NCI-H2171 (cell line): ENCODE results near the gene KCNMA1.

ENCODE experiments used
- DNase-seq: peaks from one replicate; lab custom pipeline; 2025; lab: John Stamatoyannopoulos, UW

The KCNMA1 gene

DNA sequence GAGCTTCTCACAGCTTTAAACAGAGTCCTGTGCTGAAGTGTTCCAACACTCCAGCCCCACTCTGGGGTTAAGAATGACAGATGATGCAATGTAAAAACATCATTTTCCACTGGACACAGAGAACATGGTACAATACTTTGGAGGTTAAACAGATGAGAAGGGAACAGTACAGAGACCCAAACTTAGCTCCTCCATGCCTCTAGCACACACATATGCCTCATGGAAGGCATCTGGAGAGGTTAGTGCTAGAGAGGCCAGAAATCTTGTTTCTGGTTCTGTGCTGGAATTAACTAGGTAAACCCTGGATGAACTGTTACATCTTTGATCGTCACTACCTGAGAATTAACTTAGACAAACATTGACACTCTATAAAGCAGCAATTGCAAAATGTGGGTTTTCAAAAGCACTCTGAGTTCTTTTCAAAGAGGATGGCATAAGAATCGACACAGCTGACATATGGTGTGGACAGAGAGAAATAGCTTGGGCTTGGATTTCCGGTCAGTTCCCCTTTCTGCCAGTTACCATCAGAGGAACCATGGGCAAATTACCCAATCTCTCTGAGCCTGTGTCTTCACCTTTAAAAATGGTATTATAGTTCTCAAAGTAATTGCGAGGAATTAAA lies 81.9 kb downstream of the KCNMA1 start:
- DNase-seq = no peak

DNA sequence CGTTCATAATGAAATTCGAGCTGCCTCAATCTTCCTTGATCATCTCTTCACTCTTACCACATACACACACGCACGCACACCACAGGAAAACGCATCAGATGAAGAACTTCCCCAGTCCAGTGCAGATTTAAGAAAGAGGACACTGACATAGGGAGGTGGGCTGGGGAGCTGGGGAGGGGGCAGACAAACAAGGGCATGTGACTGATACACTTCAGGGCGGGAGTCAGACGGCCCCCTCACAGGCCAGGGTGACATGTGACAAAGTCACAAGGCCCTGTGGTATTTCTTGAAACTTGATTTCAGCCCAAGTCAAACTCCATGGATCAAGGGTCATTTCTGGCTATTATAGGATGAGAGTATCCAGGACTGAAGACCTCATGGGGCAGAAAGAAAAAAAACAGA lies 82.6 kb downstream of the KCNMA1 start:
- DNase-seq = no peak

- no peak for DNase-seq
Measured at GRCh38 chr10:77553966-77554365, 83.6 kb downstream of the KCNMA1 start.

DNA sequence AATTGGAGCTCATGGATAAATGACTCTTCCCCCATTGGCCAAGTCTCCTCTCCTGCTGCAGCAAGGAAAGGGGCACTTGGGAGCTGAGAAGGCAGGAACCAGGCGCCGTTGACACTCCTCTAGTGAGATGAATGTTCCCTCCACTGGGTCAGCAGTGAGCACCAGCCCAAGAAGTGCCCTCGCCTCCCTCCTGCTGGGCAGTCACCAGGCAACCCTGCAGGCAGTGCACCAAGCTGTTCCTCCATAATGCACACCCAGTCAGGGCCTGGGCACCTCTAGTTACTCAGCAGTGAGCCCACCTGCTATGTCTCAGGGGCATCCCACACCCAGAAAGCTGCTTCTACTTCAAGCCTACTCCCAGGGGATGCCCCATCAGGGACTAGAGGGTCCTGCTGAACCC lies 84.3 kb downstream of the KCNMA1 start:
- DNase-seq = no peak

GRCh38 chr10:77552252-77552651 lies 85.4 kb downstream of the KCNMA1 start:
- DNase-seq = no peak

GRCh38 chr10:77550378-77550777 lies 87.2 kb downstream of the KCNMA1 start:
- DNase-seq = peak; percentile 73

DNA sequence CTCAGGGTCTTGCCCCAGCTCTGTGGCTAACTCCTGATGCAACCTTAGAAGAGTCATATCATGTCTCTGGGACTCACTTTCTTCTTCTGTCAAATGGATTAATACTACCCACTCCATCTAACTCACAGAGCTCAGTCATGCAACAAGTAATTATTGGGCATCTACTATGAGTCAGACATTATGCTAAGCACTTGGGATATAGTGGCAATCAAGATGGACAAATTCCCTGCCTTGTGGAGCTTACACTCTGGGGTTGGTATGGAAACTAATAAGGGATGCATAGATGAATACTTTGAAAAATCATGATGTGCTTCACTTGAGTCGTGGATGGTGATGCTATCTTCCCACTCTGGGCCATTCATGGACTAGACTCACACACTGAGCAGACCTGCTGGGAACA lies 88.9 kb downstream of the KCNMA1 start:
- DNase-seq = no peak

DNA sequence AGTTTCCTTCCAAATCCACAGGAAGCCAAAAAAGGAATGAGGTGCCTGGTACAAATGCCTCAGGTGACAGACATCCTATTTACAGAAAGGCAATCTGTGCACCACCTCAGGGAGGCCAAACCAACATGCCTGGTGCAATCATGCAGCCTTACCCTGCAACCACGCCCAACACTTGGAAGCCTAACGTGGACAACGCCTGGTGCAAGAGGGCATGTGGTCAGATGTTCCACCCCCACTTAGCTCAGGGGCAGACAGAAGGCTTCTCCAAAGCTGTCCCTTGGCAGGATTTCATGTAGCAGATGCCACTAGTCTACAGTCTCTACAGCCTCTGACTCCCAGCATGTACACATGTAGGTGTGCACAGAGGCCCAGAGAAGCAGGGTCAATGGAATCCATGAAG lies 89.5 kb downstream of the KCNMA1 start:
- DNase-seq = no peak

- DNase-seq = no peak
Measured at GRCh38 chr10:77547307-77548050, 90.1 kb downstream of the KCNMA1 start.

DNA sequence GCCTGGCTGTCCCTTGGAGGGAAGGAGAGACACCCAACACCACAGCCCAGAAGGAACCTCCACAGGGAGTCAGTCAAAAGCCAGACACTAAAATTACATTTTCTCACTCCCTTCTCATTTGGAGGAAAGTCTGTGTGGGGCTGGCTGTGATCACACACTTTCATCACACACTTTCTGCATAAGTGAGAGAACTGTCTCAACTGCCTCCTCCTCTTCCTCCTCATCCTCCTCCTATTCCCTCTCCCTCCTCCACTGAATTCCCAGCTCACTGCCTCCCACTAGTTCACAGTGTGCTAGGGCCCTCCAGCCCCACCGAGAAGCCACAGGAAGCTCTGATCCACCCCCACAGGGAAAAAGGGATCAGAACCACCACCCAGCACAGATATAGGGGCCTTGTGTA lies 91.6 kb downstream of the KCNMA1 start:
- no peak for DNase-seq

GRCh38 chr10:77545585-77545984 lies 92.0 kb downstream of the KCNMA1 start:
- DNase-seq = no peak

GRCh38 chr10:77544617-77545016 lies 93.0 kb downstream of the KCNMA1 start:
- no peak for DNase-seq

DNA sequence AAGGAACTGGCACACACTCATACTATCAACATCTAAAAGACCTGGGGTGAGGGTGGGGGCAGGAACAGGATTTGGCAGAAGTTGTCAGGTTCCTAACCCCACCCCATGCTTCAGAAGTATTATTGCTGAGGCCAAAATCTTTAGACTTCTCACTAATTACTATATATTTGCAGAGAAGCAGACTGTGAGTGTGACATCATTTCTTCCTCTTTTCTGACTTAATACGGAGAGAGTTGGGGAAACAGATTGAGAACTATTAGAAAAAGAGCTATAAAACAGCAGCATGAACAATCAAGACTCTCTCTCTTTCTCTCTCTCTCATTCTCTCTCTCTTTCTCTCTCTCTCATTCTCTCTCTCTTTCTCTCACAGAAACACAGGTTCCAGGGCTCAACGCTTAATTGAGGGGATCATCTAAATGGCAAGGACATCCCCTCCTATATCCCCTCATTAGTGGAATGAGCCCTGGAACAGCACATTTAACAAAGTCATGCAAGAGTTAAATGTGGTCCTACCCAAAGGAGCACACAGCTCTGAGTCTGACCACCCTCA lies 94.8 kb downstream of the KCNMA1 start:
- no peak for DNase-seq

DNA sequence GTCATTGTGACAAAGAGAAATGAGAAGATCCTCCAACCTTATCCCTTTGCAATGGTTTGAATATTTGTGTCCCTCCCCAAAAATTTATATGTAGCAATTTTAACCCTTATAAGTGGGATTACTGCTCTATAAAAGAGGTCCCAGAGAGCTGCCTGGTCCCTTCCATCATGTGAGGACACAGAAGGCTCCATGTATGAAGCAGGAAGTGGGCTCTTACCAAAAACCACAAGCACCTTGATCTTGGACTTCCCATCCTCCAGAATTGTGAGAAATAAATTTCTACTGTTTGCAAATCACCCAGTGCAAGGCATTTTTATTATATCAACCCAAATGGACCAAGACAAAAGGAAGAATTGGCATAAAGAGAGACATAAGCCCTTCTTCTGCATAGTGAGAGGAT lies 95.7 kb downstream of the KCNMA1 start:
- DNase-seq = no peak

DNA sequence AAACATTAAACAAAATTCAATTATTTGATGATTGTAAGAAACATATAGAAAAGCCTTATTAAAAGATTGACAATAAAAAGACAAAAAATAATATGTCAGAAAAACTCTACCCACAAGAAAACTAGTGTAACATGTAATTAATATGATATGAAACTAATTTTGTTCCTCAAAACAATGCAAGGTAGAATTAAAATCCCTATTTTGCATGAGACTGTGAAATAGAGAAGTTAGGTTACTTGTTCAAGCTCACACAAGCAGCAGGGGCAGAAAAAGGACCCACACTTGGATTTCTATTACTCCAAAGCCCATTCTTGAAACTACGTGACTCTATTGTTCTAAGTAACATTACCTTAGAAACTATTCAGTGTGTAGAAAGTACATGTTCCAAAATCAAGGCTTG lies 96.4 kb downstream of the KCNMA1 start:
- DNase-seq = no peak

DNA sequence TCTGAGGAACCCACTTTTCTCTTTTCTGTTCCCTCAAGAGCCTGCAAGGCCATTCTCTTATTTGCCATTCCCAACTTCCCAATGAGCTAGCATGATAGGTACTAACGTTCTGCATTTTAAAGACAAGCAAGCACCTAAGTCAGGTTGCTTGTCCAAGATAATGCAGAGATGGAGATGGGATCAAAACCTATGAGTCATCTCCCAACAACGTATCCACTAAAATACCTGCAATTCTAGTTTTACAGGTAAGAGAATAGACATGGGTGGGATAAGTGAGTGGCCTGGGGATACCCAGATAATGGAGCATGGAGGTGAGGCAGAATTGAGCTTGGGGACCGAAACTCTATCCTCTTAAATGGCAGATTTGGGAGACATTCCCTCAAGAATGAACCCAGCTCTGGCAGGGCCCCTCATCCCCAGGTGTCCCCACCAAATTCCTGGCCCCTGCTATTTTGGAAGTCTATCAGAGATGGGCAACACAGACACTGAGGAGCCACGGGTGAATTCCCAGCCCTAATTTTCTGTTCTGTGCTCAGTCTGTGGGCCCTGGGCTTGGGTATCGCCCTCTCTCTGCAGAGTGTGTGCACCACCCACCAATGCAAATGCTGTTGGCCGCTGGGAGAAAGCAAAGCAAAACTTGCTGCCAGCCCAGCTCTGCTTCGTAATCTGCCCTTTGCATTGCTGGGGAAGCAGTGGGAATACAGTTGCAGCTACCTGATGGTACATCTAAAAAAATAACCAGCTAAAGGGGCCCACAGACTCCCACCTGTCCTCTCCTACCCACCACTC lies 98.3 kb downstream of the KCNMA1 start:
- DNase-seq = no peak

GRCh38 chr10:77537720-77538373 lies 99.8 kb downstream of the KCNMA1 start:
- no peak for DNase-seq

GRCh38 chr10:77537071-77537470 lies 100.5 kb downstream of the KCNMA1 start:
- no peak for DNase-seq

GRCh38 chr10:77533887-77534278 lies 103.7 kb downstream of the KCNMA1 start:
- peak; percentile 16 for DNase-seq

DNA sequence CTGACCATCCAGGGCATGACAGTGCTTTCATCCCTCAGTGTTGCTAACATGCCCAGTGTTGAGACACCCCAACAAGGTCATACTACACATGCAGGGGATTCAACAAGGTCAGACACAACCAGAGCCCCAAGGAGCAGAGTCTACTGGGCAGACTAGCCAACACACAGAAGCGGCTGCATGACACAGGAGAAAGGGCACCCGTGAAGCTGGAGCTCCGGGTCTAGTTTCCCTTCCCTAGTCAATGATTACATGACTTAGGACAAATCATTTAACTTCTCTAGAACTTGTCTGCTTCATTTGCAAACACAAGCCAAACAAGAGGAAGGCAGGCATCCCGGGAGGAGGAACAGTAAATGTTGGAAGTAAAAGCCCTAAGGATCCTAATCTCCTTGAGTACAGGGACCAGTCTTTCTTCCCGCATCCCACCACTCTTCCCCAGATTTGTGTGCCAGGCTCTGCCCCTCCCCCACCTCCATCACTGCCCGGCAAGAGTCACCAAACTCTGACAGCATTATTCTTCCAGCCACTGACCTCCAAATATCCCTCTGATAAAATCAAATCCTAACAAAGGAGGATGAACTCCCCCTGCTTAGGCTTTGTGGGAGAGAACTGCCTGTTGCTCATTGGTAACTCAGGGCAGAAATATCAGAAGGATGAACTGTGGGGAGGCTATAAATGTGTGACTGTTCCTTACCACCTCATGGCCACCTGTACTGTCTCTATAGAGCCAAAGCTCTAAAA lies 104.3 kb downstream of the KCNMA1 start:
- no peak for DNase-seq

GRCh38 chr10:77532068-77532467 lies 105.5 kb downstream of the KCNMA1 start:
- peak; percentile 6 for DNase-seq
